Measurements from ENCODE around the gene ARSK.
"Not testable (repeated sequence)": the region's sequence is repeated elsewhere in the genome, so short reads cannot be mapped to it uniquely, and the experiment has no call there.

Gene ARSK

GRCh38 chr5:95630394-95630917 lies 75.6 kb downstream of the ARSK start:
- in situ Hi-C loops (cut with MboI; ENCODE audit: low pct_unique_long_range_greater_than_20kb, low sequenced_read_pairs, unreplicated experiment) = no loop called here
- DNase-seq (ENCODE audit: low spot score) = no peak
- no peak for TF ChIP-seq CTCF (IDR thresholded peaks at IDR 0.05; ENCODE audit: extremely low read depth, insufficient read depth, missing control alignments)

- DNase-seq (ENCODE audit: low spot score) = no peak
- TF ChIP-seq CTCF (IDR thresholded peaks at IDR 0.05; ENCODE audit: extremely low read depth, insufficient read depth, missing control alignments) = no peak
- in situ Hi-C loops (cut with MboI; ENCODE audit: low pct_unique_long_range_greater_than_20kb, low sequenced_read_pairs, unreplicated experiment) = no loop called here
Measured at GRCh38 chr5:95631255-95631958, 76.5 kb downstream of the ARSK start.

- no peak for DNase-seq (ENCODE audit: low spot score)
- in situ Hi-C loops (cut with MboI; ENCODE audit: low pct_unique_long_range_greater_than_20kb, low sequenced_read_pairs, unreplicated experiment) = no loop called here
- TF ChIP-seq CTCF (IDR thresholded peaks at IDR 0.05; ENCODE audit: extremely low read depth, insufficient read depth, missing control alignments) = no peak
Measured at GRCh38 chr5:95631991-95632675, 77.2 kb downstream of the ARSK start.

GRCh38 chr5:95632942-95633341 lies 78.0 kb downstream of the ARSK start:
- DNase-seq (ENCODE audit: low spot score); in situ Hi-C loops (cut with MboI; ENCODE audit: low pct_unique_long_range_greater_than_20kb, low sequenced_read_pairs, unreplicated experiment): not testable (repeated sequence)

GRCh38 chr5:95633671-95634070 lies 78.8 kb downstream of the ARSK start:
- no peak for DNase-seq (ENCODE audit: low spot score)
- TF ChIP-seq CTCF (IDR thresholded peaks at IDR 0.05; ENCODE audit: extremely low read depth, insufficient read depth, missing control alignments) = no peak
- in situ Hi-C loops (cut with MboI; ENCODE audit: low pct_unique_long_range_greater_than_20kb, low sequenced_read_pairs, unreplicated experiment) = no loop called here

- DNase-seq (ENCODE audit: low spot score) = no peak
- no peak for TF ChIP-seq CTCF (IDR thresholded peaks at IDR 0.05; ENCODE audit: extremely low read depth, insufficient read depth, missing control alignments)
- in situ Hi-C loops (cut with MboI; ENCODE audit: low pct_unique_long_range_greater_than_20kb, low sequenced_read_pairs, unreplicated experiment) = no loop called here
Measured at GRCh38 chr5:95634081-95634480, 79.2 kb downstream of the ARSK start.

GRCh38 chr5:95638632-95639031 lies 83.7 kb downstream of the ARSK start:
- TF ChIP-seq CTCF (IDR thresholded peaks at IDR 0.05; ENCODE audit: extremely low read depth, insufficient read depth, missing control alignments) = no peak
- in situ Hi-C loops (cut with MboI; ENCODE audit: low pct_unique_long_range_greater_than_20kb, low sequenced_read_pairs, unreplicated experiment) = no loop called here
- DNase-seq (ENCODE audit: low spot score) = no peak
